Osteocyte (in vitro differentiated cells): Measurements from ENCODE around the gene RPUSD4. TPM values are rescaled to one million over a fixed set of nuclear protein-coding genes. Genes with fewer than 3 reads are reported as not detected.
A peak's percentile ranks its signal among the peaks of the same experiment; 100 is the strongest.

Source experiments
- DNase-seq: peaks from one replicate; pipeline ENCODE4 v3.0.0; 2021; ENCODE audit warnings: mixed read lengths; ENCODE audit not compliant: unreplicated experiment; ENCODE audit errors: extremely low spot score
- H3K27ac Mint-ChIP-seq: one replicate; pipeline ENCODE4 v1.8.0; 2021; ENCODE audit warnings: mild to moderate bottlenecking, mixed read lengths; ENCODE audit not compliant: unreplicated experiment
- H3K27me3 Mint-ChIP-seq: one replicate; pipeline ENCODE4 v1.8.0; 2021; ENCODE audit warnings: mixed read lengths; ENCODE audit not compliant: unreplicated experiment
- H3K36me3 Mint-ChIP-seq: one replicate; pipeline ENCODE4 v1.8.0; 2021; ENCODE audit warnings: mixed read lengths; ENCODE audit not compliant: unreplicated experiment
- H3K4me1 Mint-ChIP-seq: one replicate; pipeline ENCODE4 v1.8.0; 2021; ENCODE audit warnings: mixed read lengths; ENCODE audit not compliant: unreplicated experiment
- H3K4me3 Mint-ChIP-seq: one replicate; pipeline ENCODE4 v1.8.0; 2021; ENCODE audit warnings: mild to moderate bottlenecking, moderate library complexity, mixed read lengths; ENCODE audit not compliant: unreplicated experiment
- H3K9me3 Mint-ChIP-seq: one replicate; pipeline ENCODE4 v1.8.0; 2021; ENCODE audit warnings: mixed read lengths; ENCODE audit not compliant: unreplicated experiment
- CTCF ChIP-seq: fragments of 200-600 bp; sonication (generic); IDR thresholded peaks from 2 replicates; pipeline ENCODE4 v1.5.0; 2021; ENCODE audit warnings: antibody characterized with exemption, mild to moderate bottlenecking, moderate library complexity
- total RNA-seq: library from RNA; stranded (reverse); gene quantifications from 2 replicates; pipeline ENCODE4 v1.2.1, GENCODE V29; 2021

Gene RPUSD4
- total RNA-seq, 1 donor from 2014 or later, result 27.1 TPM

- no peak for TF ChIP-seq CTCF
- no peak overlapping the region for H3K4me3 Mint-ChIP-seq
- no peak for DNase-seq
- peaks cover 10% of the 10 kb centered on the region for H3K36me3 Mint-ChIP-seq
- H3K27ac Mint-ChIP-seq, result no peak overlapping the region
- H3K9me3 Mint-ChIP-seq, result no peaks in the 10 kb centered on the region
- no peaks in the 10 kb centered on the region for H3K27me3 Mint-ChIP-seq
- no peaks in the 10 kb centered on the region for H3K4me1 Mint-ChIP-seq
Observed at GRCh38 chr11:126188332-126189108, 22.9 kb downstream of the RPUSD4 start.

DNA sequence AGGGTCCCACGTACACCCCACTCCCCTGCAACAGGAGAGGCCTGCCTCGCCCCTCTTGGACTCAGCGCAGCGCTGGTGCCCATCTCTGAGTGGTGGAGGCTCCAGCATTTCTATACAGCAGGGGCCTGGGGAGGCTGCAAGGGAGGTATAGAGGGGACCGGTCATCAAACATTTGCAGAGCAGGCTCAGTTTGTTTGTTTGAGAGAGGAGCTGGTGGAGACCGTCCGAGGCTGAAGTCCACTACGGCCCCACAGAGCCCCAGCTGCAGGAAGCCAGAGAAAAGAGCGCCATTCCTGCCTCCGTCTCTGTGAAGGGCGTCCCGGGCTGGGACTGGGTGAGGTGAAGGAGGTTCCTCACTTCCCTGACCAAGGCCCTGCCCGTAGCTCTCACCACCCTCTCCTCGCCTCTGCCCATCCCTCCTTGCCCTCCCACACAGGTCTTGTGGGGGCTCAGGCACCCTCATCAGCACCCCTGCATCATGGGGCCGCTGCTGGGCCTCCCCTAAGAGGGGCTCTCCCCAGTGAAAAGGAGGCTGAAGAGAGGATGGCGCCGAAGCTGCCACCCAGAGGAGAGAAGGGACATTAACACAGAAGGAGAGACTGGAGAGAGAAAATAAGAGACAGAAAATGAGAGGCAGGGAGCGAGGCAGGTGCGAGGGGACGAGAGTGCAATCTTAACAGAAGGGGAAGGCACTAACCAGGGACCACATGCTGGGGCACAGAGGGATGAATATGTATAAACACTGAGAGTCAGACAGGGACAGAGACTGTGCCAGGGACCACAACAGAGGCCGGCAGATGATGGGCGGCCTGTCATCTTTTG, 24.5 kb downstream of the RPUSD4 start:
- no peaks in the 10 kb centered on the region for H3K27me3 Mint-ChIP-seq
- peak; percentile 40 for TF ChIP-seq CTCF
- H3K36me3 Mint-ChIP-seq, result peaks cover 5% of the 10 kb centered on the region
- no peaks in the 10 kb centered on the region for H3K4me1 Mint-ChIP-seq
- H3K4me3 Mint-ChIP-seq, result no peak overlapping the region
- no peaks in the 10 kb centered on the region for H3K9me3 Mint-ChIP-seq
- H3K27ac Mint-ChIP-seq, result no peak overlapping the region
- no peak for DNase-seq

GRCh38 chr11:126186025-126186698, 25.3 kb downstream of the RPUSD4 start:
- DNase-seq, result no peak
- Mint-ChIP-seq H3K27ac (no peak overlapping the region), H3K4me1 (no peaks in the 10 kb centered on the region), H3K4me3 (no peak overlapping the region), H3K9me3 (no peaks in the 10 kb centered on the region), H3K36me3 (peaks cover 4% of the 10 kb centered on the region), H3K27me3 (no peaks in the 10 kb centered on the region)
- no peak for TF ChIP-seq CTCF

DNA sequence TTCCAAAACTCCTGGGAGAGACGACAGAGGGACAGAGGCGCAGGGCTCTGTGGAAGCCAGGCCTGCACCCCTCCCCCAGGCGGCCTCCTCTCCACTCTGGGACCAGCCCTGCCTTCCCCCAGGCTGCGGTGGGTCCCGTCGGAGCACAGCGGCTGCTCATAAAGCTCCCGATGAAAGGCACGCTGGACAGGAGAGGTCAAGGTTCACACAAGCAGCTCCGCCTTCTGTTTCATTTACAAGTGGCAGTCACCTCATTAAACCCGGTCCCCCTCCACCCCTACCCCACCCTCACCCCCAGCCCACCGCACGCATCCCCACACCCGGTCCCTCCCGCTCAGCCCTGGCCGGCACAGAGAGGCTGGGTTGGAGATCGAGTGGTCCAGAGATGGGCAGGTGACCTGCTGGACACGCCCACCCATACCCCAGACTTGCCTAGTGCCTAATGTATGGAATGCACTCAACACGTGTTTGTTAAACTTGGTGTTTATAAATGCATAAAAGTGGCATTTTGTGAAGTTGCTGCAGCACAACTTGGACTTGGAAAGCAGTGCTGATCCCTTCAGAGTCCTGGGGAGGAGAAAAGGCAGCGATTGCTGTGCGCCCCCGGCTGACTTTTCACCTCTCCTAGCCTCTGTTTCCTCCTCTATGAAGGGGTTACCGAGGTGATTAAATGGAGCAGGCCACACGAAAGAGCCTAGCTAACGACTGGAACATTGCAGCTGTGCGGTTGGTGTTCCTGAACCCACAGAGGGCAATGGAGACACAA, 26.0 kb downstream of the RPUSD4 start:
- Mint-ChIP-seq H3K27me3 (no peaks in the 10 kb centered on the region), H3K27ac (no peak overlapping the region), H3K4me1 (no peaks in the 10 kb centered on the region), H3K4me3 (no peak overlapping the region), H3K36me3 (no peaks in the 10 kb centered on the region), H3K9me3 (no peaks in the 10 kb centered on the region)
- no peak for TF ChIP-seq CTCF
- no peak for DNase-seq
